ENCODE results near the gene PAPOLA. TPM values are rescaled to one million over a fixed set of nuclear protein-coding genes. Genes with fewer than 3 reads are reported as not detected.

PAPOLA gene
- total RNA-seq, 1 experiment from 2014 or later = 125 TPM

DNA sequence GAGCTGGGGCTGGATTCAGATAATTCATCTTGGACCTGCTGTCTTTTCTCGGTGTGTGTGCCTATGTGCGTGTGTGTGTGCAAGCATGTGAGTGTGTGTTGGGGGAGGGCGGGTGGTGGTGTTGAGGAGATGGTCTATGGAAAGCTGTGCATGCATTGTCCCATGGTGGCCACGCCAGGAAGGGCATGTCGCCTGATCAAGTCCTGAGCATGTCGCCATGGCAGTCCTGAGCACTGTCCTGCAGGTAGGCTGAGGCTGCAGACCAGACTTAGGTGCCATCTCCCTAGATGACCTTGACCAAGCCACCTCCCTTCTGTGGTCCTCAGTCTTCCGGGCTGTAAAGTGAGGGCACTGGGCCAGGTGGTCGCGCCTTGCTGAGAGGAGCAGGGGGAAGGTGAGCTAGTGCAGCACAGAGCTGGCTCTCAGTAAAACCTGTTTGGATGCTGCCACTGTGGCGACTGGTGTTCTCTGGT, 81.4 kb downstream of the PAPOLA start:
- intact Hi-C loops (cut with micrococcal nuclease; ENCODE audit: unreplicated experiment) = loop anchor here (1.0 kb wide), 1 partner anchor 158 kb away; no protein-coding TSS in a partner anchor
- CTCF ChIA-PET = interaction anchor here (0.5 kb wide), 1 partner anchor 483 kb away, joined by 3 read pairs; no protein-coding TSS in a partner anchor

DNA sequence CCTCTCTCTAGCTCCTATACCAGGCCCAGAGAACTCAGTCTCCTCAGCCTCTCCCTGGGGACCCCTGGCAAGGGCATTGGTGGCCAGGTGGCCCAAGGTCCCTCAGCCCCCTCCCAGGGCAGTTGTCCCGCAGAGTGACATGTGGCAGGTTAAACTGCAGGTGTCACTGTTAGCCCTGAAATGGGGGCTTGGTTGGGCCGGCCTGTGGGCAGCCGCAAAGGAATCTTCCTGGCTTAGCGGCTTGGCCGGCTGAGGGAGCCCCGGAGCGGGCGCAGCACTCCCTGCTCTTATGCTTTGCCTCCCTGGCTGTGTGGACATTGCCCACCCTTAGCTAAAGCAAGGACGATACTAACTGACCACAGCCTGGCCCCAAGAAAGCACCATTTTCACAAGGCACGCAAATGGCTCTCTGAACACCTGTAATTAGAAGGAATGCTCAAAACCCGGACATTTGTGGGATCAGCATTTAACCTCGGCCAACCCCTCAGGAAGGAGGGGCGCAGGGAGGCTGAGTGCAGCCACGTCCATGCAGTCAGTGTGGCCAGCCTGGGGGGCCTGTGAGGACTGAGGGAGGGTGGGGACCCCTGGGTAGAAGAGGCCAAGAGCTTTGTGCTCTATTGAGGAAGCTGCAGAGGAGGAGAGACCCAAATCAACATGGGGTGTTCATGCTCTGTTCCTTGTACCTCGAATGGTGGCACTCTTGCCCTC, 82.2 kb downstream of the PAPOLA start:
- Histone ChIP-seq H3K9me3 (ENCODE audit: control insufficient read depth, insufficient read depth, low read depth, low read length) (no peaks in the 10 kb centered on the region), H3K27ac (ENCODE audit: low read length) (no peak overlapping the region), H3K27me3 (ENCODE audit: control insufficient read depth, insufficient read depth, low read length) (no peaks in the 10 kb centered on the region), H3K4me3 (ENCODE audit: low read depth in 2 of 2, low read length in 2 of 2) (no peak overlapping the region), H3K36me3 (ENCODE audit: control insufficient read depth, insufficient read depth, low read length) (no peaks in the 10 kb centered on the region), H3K4me1 (ENCODE audit: control insufficient read depth, insufficient read depth, low read length) (no peaks in the 10 kb centered on the region)
- peak; percentile 91 for ATAC-seq
- POLR2A ChIA-PET = interaction anchor here (0.5 kb wide), 1 partner anchor 51 kb away, joined by 9 read pairs; no protein-coding TSS in a partner anchor
- in situ Hi-C loops (cut with HindIII; ENCODE audit: low pct_unique_long_range_greater_than_20kb, low sequenced_read_pairs) (no loop called here), intact Hi-C loops (cut with micrococcal nuclease; ENCODE audit: unreplicated experiment) (loop anchor here (1.0 kb wide), 1 partner anchor 157 kb away; no protein-coding TSS in a partner anchor)
- CTCF ChIA-PET = interaction anchor here (0.5 to 0.6 kb wide), 2 partner anchors 269 to 484 kb away, joined by 3 read pairs; no protein-coding TSS in a partner anchor
- TF ChIP-seq TCF7L2 (IDR thresholded peaks at IDR 0.05; ENCODE audit: low read depth, low read length) = no peak
- TF ChIP-seq POLR2AphosphoS5 (IDR thresholded peaks at IDR 0.05; ENCODE audit: low read depth, low read length) = no peak
- TF ChIP-seq, protein P1, sequence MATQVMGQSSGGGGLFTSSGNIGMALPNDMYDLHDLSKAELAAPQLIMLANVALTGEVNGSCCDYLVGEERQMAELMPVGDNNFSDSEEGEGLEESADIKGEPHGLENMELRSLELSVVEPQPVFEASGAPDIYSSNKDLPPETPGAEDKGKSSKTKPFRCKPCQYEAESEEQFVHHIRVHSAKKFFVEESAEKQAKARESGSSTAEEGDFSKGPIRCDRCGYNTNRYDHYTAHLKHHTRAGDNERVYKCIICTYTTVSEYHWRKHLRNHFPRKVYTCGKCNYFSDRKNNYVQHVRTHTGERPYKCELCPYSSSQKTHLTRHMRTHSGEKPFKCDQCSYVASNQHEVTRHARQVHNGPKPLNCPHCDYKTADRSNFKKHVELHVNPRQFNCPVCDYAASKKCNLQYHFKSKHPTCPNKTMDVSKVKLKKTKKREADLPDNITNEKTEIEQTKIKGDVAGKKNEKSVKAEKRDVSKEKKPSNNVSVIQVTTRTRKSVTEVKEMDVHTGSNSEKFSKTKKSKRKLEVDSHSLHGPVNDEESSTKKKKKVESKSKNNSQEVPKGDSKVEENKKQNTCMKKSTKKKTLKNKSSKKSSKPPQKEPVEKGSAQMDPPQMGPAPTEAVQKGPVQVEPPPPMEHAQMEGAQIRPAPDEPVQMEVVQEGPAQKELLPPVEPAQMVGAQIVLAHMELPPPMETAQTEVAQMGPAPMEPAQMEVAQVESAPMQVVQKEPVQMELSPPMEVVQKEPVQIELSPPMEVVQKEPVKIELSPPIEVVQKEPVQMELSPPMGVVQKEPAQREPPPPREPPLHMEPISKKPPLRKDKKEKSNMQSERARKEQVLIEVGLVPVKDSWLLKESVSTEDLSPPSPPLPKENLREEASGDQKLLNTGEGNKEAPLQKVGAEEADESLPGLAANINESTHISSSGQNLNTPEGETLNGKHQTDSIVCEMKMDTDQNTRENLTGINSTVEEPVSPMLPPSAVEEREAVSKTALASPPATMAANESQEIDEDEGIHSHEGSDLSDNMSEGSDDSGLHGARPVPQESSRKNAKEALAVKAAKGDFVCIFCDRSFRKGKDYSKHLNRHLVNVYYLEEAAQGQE (IDR thresholded peaks at IDR 0.05; ENCODE audit: insufficient read depth in 1 of 2, low read depth in 2 of 2, low read length in 1 of 2) = no peak
- TF ChIP-seq, protein P2, sequence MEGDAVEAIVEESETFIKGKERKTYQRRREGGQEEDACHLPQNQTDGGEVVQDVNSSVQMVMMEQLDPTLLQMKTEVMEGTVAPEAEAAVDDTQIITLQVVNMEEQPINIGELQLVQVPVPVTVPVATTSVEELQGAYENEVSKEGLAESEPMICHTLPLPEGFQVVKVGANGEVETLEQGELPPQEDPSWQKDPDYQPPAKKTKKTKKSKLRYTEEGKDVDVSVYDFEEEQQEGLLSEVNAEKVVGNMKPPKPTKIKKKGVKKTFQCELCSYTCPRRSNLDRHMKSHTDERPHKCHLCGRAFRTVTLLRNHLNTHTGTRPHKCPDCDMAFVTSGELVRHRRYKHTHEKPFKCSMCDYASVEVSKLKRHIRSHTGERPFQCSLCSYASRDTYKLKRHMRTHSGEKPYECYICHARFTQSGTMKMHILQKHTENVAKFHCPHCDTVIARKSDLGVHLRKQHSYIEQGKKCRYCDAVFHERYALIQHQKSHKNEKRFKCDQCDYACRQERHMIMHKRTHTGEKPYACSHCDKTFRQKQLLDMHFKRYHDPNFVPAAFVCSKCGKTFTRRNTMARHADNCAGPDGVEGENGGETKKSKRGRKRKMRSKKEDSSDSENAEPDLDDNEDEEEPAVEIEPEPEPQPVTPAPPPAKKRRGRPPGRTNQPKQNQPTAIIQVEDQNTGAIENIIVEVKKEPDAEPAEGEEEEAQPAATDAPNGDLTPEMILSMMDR (IDR thresholded peaks at IDR 0.05) = peak; percentile 74
- no peak for TF ChIP-seq SIN3A (IDR thresholded peaks at IDR 0.05; ENCODE audit: borderline replicate concordance, insufficient read depth, low read depth, low read length)
- peak; percentile 13 for DNase-seq (ENCODE audit: low read depth, low spot score)
- BruUV-seq (replicated peaks) = no TSS peak

More for the DNA sequence above, 81.4 kb downstream of the PAPOLA start:
- H3K27ac ChIP-seq (ENCODE audit: low read length) = no peak overlapping the region
- BruUV-seq (replicated peaks) = no TSS peak
- ATAC-seq (peak; percentile 14; the same call in 1 of the 2 replicates), DNase-seq (ENCODE audit: low read depth, low spot score) (no peak)
- H3K9me3 ChIP-seq (ENCODE audit: control insufficient read depth, insufficient read depth, low read depth, low read length) = no peaks in the 10 kb centered on the region
- H3K4me3 ChIP-seq (ENCODE audit: low read depth in 2 of 2, low read length in 2 of 2) = no peak overlapping the region
- POLR2A ChIA-PET = no interaction called here
- in situ Hi-C loops (cut with HindIII; ENCODE audit: low pct_unique_long_range_greater_than_20kb, low sequenced_read_pairs) = no loop called here
- no peaks in the 10 kb centered on the region for H3K4me1 ChIP-seq (ENCODE audit: control insufficient read depth, insufficient read depth, low read length)
- H3K36me3 ChIP-seq (ENCODE audit: control insufficient read depth, insufficient read depth, low read length) = no peaks in the 10 kb centered on the region
- TF ChIP-seq, protein P2 (IDR thresholded peaks at IDR 0.05) = no peak
- TF ChIP-seq TCF7L2 (IDR thresholded peaks at IDR 0.05; ENCODE audit: low read depth, low read length) (no peak), SIN3A (IDR thresholded peaks at IDR 0.05; ENCODE audit: borderline replicate concordance, insufficient read depth, low read depth, low read length) (no peak), POLR2AphosphoS5 (IDR thresholded peaks at IDR 0.05; ENCODE audit: low read depth, low read length) (no peak)
- TF ChIP-seq, protein P1 (IDR thresholded peaks at IDR 0.05; ENCODE audit: insufficient read depth in 1 of 2, low read depth in 2 of 2, low read length in 1 of 2) = no peak
- H3K27me3 ChIP-seq (ENCODE audit: control insufficient read depth, insufficient read depth, low read length) = no peaks in the 10 kb centered on the region

All from Panc1 (cell line).